Fibroblast of skin of right quadriceps (primary cell): Measurements from ENCODE around the gene ZYG11A.
A peak's percentile ranks its signal among the peaks of the same experiment; 100 is the strongest.

Source experiments
- DNase-seq: peaks from one replicate; pipeline ENCODE4 v3.0.0-alpha.2; 2013

The ZYG11A gene

DNA sequence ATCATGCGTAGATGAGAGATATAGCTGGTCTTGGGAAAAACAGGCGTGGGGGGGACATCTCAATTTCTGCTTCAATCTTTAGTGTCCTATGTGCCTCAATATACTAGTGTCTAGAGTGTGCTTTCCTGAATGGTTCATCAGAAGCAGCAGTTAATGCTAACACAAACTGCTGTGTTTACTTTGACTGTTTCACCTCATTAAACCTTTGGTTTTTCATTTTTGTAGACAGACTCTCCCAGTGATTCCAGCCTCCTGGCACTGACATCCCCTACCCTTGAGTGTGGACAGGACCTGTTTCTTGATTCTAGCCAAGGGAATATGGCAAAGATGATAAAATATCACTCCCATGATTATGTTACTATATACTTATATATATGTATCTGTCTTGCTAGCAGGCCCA, 37.6 kb downstream of the ZYG11A start:
- DNase-seq = no peak

DNA sequence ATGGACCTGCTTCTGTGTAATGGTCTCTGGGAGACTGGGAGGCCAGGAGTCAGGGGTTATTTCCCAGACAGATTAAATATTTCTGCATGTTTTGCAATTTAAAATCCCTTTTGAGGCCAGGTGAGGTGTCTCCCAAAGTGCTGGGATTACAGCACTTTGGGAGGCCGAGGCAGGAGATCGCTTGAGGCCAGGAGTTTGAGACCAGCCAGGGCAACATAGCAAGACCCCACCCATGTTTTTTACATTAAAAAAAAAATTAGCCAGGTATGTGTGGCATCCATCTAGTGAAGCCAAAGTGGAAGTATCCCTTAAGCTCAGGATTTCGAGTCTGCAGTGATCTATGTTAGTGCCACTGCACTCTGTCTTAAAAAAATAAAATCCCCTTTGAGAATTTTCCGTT, 44.9 kb downstream of the ZYG11A start:
- no peak for DNase-seq

DNA sequence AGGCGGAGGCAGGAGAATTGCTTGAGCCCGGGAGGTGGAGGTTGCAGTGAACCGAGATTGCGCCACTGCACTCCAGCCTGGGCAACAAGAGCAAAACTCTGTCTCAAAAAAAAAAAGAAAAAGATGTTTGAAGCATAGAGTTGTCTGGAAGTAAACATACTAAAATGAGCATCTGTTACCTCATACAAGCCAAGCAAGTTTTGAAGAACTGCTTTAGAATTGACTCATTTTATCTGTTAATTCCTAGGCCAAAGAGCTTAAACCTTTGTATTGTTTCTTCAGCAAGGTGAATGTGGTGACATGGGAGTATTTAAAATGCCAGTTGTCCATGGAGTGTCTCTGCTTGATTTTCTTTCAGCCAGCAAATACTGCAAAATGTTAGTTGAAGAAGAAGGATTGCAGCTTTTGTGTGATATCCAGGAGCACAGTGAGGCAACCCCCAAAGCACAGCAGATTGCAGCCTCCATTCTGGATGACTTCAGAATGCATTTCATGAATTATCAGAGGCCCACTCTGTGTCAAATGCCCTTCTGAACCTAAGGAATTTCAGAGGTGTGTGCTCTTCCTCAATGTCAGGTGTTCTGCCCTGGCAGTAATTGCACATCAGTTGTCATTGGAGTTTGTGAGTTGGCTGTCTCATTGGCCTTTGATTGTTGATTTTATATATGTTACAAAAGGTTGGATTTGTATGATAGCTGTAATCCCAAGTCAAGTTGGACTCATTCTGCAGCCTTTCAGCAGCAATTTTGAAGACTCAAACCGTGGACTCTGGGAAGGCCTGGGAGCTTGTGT, 50.1 kb downstream of the ZYG11A start:
- DNase-seq = no peak

DNA sequence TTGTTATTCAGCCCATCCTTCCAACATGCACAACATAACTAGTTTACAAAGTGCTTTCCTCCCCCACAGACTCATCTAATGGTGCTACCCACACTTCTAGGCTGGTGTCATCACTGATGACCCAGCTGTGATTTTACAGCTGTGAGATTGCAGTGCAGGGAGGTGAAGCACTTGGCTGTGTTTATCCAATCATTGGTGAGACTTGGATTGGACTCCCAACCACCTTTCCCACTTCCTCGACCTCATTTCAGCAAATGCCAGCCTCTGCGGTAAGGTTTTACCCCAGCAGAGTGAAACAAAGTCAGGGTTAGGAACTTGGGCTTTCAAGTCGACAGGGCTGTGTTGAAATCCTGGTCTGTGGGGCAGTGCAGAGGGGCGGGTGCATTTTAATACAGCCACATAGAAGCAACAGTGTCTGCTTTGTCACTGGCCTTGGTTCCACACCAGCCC, 56.9 kb downstream of the ZYG11A start:
- DNase-seq = no peak

DNA sequence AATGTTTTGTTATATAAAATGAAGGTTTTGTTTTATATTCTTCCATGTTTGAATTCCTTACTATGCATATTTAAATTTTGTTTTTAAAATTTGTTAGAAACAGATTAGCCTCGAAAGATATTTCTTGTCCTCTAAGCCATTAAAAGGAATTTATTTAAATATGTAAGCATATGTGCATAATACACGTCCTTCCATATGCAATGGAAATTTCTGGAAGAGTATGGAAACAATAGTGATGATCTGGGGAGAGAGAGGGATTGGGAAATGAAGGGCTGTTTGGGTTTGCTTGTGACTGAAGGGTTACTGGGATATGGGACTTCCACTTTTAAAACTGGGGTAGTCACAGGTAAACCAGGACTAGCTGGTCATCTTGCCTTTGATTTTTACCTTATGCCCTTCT, 57.8 kb downstream of the ZYG11A start:
- DNase-seq = no peak

DNA sequence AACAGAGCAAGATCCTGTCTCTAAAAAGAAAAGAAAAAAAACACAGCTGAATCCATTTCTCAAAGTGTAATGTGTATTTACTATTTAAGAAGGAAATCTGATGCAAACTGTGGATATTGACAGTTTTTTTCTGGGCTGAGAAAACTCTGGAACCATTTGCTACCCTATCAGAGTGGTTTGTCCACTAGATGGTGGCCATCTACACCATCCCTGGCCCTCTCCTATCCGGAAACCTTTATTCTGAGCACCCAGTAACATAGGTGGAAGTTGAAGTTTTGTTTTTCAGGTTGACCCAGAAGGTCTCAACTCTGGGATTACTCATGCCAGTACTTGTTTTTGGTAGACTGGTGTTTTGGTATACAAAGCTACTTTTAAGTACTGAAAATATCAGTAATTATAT, 58.8 kb downstream of the ZYG11A start:
- DNase-seq = no peak

DNA sequence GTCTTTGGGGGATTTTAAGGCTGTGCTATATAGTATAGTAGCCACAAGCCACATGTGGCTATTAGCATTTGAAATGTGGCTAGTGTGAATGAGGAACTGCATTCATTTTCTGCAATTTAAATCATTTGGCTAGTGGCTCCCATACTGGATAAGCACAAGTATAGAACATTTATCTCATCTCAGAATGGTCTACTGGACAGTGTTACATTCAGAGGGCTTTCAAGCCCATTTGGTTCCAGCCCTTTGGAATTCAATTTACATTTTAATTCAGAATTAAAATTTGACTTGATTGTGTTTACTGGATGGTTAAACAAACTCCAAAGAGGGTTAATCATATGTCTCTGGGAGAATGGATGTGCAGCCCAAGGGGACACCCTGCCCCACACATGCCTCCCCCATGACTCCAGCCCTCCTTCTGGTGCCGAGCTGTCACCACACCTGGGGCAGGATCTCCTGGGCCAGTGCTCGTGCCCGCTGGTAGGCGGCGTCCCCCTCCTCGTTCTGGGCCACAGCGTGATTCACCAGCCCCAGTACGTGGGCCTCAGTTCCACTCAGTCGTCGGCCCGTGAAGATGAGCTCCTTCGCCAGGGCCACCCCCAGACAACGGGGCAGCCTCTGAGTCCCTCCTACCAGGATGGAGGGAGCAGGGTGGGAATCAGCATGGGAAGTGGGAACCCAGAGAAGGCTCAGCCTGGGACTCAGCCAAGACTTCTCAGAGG, 61.8 kb downstream of the ZYG11A start:
- DNase-seq = no peak

DNA sequence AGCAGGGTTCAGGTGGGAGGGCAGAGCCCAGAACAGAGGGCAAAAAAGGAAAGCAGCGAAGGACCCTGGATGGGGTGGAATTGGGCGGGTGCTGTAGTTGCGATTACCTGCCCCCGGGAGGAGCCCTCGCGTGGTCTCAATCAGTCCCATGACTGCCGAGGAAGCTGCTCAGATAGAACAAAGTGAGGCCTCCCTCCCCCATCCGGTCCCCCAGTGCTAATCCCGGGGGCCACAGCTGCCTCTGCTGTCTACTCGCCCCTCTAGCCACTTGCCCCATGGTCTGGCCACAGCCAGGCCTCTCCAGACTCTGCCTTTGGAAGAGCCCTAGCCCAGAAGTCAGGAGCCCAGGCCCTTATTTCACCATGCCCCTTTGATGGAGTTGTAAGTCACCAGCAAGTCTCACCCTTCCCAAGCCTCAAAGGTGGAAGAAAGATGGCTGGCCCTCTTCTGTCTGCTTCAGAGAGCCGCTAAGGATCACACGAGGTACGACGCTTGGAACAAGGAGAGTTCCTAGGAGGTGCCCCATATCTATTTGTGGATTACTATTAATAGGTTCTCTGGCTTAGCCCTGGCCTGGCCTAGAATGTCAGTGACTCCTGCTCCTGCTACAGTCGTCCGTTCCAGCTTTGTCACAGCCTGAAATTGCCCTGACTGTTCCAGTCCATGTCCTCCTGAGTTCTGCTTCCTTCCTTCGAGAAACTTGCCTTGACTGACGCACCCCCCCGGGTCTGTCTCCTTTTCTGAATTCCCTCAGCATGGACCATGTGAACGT, 62.6 kb downstream of the ZYG11A start:
- DNase-seq = peak; percentile 25

DNA sequence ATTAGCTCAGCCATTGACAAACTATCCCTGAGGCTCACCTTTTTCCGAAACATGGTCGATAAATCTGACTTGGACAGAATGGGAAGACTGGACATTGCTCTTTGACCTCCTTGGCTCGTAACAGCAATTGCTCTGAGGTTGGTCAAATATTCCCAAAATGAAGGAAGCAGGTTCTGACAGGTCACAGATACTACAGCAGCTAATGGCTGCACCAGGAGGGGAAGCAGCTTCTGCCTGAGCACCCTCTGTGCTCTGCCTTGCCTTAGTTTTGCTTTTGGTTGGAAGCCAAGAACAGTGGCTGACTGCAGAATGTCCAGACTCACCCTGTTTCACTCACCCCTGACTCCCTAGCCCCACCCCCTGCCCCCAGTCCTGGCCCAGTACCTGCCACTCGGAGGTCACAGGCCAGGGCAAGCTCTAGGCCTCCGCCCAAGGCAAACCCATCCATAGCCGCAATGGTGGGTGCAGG, 63.6 kb downstream of the ZYG11A start:
- no peak for DNase-seq

DNA sequence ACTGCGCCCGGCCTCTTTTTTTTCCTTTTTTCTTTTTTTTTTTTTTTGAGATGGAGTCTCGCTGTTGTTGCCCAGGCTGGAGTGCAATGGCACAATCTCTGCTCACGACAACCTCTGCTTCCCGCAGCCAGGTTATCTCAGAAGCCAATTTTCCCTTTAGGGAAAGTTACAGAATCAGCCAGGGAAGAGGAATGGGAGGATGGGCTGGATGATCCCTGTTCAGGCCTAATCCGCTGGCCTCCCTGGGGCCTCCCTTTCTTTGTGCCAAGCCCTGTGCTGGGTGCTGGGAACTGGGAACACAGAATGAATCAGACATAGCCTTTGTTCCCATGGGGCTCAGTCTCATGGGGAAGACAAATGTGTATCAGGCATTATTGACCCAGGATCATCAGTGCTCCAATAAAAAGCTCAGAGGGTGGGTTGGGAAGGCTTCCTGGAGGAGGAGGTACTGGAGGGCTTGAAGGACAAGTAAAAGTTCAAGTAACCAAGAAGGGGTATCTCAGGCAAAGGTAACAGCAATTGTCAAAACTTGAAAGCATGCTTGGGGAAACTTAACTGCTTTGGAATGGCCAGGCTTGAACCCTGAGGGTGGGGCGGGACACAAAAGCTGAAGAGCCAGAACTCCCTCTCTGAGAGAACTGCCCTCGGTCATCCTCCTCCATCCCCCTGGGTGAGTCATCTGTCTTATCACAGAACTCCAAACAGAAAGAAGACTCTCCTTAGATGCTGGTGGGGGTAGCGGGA, 64.7 kb downstream of the ZYG11A start:
- DNase-seq = no peak

DNA sequence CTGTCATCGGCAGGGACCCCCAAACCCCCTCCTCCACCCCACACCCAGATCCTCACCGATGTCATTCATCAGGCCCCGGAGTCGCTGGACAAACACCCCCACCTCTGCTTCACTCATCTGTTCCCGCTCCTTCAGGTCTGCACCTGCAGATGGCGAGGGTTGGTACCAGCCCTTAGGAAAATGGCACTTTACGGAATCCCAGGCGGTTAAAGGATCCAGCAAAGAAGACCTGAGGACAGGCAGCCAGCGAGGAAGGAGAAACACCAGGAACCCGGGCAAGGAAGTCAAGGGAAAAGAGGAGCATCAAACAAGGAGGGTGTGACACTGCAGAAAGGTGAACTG, 65.2 kb downstream of the ZYG11A start:
- no peak for DNase-seq

DNA sequence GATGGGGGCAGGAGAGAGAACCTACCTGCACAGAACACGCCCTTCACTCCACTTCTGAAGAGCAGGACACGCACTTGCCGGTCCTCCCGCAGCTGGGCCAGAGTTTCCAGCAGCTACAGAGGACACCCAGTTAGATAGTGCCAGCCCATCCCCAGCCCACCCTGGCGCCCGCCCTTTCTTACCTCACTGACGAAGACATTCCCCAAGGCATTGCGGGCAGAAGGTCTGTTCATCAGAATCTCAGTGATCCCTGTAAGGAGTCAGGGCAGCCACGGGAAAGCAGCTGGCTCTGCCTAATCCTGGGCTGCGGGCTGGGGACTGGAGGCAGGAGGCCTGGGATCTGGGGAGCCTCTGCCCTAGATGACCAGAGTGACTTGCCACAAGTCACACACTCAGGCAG, 69.0 kb downstream of the ZYG11A start:
- no peak for DNase-seq

DNA sequence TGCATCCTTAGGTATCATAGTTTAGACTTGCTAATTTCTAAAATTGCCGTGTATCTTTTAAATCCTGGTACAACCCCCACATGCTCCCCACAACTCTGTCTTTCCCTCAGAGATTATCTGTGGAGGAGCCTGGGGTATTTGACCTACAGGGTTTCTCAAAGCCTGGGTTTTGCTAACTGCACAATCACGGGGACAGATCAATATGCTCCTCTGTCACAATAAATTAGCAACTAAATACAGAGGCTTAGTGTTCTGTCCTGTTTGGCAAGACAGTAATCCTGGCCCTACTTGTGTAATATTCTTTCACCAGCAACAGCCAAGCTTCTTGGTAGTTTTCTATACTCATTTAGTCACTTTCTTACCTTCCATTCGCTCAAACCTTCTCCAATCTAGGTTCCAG, 70.5 kb downstream of the ZYG11A start:
- no peak for DNase-seq

DNA sequence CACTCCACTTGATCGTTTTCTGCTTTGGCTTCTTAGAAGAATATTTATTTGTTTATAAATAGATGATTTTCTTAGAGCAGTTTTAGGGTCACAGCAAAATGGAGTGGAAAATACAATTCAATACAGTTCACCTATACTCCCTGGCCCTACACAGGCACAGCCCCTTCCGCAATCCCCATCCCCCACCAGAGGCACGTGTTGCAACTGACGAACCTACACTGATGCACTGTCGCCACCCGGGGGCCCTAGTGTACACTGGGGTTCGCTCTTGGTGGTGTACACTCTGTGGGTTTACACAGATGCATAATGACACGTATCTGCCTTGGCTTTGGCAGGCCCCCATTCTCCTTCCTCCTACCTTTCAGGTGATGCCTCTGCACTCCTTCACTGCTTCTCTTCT, 71.0 kb downstream of the ZYG11A start:
- no peak for DNase-seq

DNA sequence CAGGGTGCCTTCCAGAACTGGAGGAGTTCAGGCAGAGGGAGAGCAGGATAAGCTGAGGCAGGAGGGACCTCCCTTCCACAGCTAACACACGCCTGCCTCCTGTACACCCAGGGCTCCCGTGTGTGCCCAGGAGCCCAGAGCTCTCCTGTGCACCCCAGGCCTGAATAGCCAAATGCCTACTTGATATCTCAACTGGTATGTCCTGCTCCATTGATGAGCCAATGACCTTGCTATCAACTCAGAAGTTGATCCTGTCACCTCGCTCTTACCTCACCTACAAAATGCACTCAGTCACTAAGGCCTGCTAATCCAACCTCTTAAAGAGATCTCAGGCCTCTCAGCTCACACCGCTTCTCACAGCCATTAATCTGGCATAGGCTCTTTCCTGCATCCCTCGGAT, 71.9 kb downstream of the ZYG11A start:
- no peak for DNase-seq

DNA sequence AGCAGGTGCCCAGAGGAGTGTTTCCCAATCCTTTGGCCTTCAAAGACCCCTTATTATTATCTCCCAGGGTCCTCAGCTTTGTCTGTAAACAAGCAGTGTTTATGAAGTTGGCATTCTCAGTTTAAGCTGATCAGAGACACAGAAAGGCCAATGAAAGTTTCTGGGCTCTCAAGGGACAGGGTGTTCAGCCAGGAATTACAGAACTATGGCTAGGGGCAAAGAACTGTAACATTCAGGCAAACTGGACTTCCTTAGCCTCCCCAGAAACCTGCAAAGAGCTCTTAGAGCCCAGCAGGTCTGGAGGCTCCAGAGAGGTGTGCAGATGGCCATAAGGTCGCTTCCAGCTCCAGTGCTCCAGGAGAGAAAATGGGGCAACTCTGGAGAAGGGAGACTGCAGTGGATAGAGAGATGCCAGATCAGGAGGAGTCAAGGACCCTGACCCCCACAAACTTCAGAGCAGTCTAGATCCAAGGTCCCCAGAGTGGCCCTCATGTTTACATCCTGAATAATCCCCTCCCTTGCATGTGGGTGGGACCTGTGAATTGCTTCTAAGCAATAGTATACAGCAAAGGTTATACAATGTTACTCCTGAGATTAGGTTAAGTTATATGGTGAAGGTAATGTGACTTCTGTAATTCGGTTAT, 72.8 kb downstream of the ZYG11A start:
- no peak for DNase-seq

DNA sequence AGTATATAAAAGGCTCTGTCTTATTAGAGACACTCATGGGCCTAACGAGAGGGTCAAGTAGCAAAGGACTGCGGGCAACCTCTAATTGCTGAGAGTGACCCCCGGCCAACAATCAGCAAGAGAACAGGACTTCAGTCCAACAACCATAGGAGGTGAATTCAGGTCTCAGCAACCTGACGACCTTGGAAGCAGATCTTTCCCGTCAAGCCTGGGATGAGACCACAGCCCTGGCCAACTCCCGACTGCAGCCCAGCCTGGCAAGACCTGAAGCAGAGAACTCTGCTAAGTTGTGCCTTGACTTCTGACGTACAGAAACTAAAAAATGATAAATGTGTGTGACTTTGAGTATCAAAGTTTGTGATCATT, 73.3 kb downstream of the ZYG11A start:
- no peak for DNase-seq

DNA sequence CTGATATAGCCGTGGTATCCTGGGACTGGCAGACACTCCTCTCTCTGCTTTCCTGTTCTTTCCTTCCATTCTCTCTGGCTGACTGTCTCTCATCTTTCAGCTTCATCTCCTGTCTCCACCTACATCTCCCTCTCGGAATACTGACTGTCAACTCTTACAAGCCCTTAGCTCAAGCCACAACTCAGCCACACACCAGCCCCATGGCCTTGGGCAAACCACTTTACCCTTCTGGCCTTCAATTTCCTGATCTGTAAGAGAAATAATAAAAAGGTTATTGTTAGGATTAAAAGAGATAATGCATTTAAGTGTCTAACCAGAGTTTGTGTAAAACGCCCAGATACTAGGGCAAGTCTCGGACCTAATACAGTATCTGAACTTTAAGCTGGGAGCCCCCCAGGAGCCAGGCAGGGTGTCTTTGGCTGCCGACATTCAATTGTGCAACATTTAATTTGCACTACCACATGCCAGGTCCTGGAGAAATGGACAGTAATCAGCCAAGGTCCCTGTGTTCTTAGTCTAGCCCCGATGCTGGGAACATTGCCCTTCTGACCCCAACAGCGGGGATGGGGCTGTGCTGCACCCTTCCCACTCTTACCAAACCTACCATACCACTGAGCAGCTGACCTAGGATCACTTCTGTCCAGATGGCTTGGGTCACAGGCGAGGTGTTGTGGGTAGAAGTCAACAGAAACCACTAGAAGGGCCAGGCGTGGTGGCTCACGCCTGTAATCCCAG, 73.8 kb downstream of the ZYG11A start:
- no peak for DNase-seq

DNA sequence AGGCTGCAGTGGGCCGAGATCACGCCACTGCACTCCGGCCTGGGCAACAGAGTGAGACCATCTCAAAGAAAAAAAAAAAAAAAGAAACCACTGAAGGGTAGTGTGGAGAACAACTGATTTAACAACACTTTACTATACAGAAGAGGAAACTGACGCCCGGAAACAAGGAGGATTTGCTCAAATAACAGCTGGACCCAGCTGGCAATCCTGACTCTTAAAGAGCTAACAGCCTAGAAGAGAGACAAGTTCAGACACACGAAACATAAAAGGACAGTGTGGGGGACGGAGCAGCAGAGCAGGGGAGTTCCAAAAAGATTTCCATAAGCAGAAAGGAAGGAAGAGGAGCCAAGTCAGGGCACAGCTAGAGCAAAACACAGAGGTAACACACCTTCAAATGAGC, 74.6 kb downstream of the ZYG11A start:
- no peak for DNase-seq

DNA sequence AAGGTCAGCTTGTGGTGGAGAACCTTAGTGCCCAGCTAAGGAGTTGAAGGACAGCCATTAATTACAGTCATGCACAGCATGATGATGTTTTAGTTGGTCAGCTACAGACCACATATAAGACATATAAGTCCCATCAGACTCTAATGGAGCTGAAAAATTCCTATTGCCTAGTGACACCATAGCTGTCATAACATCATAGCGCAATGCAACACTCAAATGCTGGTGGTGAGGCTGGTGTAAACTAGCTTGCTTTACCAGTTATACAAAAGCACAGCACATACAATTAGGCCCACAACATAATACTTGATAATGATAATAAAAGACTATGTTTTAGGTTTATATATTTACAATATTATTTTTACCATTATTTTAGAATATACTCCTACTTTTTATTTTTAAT, 75.0 kb downstream of the ZYG11A start:
- DNase-seq = no peak

DNA sequence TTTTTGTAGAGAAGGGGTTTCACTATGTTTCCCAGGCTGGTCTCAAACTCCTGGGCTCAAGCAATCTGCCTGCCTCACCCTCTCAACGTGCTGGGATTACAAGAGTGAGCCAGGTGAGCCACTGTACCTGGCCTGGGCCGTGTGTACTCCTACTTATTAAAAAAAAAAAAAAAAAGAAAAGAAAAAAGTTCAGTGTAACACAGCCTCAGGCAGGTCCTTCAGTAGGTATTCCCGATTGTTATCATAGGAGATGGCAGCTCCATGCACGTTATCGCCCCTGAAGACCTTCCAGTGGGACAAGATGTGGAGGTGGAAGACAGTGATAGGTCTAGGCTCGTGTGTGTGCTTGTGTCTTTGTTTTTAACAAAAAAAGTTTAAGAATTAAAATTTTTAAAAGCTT, 75.6 kb downstream of the ZYG11A start:
- DNase-seq = no peak
